OCI-LY3 (cell line): ENCODE measurements around the gene NUDT1.

Experiments used
- EZH2phosphoT487 ChIP-seq: fragments of 200-600 bp; shearing (Covaris generic); IDR thresholded peaks from 2 replicates; pipeline ENCODE4 v1.6.1; 2018; ENCODE audit warnings: antibody characterized with exemption, mixed run types, low read depth
- TF ChIP-seq, protein P1 (sequence below): fragments of 200-600, 300-600 bp; sonication (generic); IDR thresholded peaks from 2 replicates; pipeline ENCODE4 v1.5.1; 2014; ENCODE audit warnings: antibody characterized with exemption, low read length, low read depth

DNA sequence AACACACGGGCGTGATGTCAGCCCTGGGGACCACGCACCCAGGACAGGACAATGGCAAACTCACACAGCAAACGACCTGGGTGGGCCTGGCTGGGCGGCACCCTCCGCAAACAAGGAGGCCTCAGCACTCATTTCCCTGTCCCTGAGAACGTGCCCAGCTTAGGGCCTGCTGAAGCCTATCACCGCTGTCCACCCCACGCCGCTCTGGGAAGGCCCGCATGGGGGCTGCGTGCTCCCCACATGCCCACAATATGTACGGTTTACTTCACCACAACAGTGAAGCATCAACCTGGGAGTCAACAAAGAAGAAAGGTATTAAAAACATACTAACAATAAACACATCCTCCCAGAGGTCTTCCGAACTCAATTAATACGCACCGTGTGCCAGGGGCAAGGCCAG, 21.5 kb upstream of the NUDT1 start:
- TF ChIP-seq, protein P1, sequence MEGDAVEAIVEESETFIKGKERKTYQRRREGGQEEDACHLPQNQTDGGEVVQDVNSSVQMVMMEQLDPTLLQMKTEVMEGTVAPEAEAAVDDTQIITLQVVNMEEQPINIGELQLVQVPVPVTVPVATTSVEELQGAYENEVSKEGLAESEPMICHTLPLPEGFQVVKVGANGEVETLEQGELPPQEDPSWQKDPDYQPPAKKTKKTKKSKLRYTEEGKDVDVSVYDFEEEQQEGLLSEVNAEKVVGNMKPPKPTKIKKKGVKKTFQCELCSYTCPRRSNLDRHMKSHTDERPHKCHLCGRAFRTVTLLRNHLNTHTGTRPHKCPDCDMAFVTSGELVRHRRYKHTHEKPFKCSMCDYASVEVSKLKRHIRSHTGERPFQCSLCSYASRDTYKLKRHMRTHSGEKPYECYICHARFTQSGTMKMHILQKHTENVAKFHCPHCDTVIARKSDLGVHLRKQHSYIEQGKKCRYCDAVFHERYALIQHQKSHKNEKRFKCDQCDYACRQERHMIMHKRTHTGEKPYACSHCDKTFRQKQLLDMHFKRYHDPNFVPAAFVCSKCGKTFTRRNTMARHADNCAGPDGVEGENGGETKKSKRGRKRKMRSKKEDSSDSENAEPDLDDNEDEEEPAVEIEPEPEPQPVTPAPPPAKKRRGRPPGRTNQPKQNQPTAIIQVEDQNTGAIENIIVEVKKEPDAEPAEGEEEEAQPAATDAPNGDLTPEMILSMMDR = no peak
- TF ChIP-seq EZH2phosphoT487 = no peak
